ENCODE data around the gene SPTBN1.

SPTBN1 gene

GRCh38 chr2:54638103-54638502 is 182.0 kb downstream of the SPTBN1 start:
- DNase-seq: no peak

GRCh38 chr2:54638774-54639187 is 182.7 kb downstream of the SPTBN1 start:
- no peak for DNase-seq

- DNase-seq: no peak
These were observed 183.5 kb downstream of the SPTBN1 start for GRCh38 chr2:54639609-54640008.

- no peak for DNase-seq
These were observed 184.9 kb downstream of the SPTBN1 start for GRCh38 chr2:54640834-54641540.

GRCh38 chr2:54641988-54642387 is 185.9 kb downstream of the SPTBN1 start:
- DNase-seq: no peak

- no peak for DNase-seq
These were observed 186.7 kb downstream of the SPTBN1 start for GRCh38 chr2:54642677-54643430.

- no peak for DNase-seq
These were observed 188.1 kb downstream of the SPTBN1 start for GRCh38 chr2:54644236-54644635.

- no peak for DNase-seq
These were observed 190.2 kb downstream of the SPTBN1 start for GRCh38 chr2:54646170-54646927.

GRCh38 chr2:54648256-54648655 is 192.1 kb downstream of the SPTBN1 start:
- DNase-seq: no peak

- no peak for DNase-seq
These were observed 193.1 kb downstream of the SPTBN1 start for GRCh38 chr2:54649191-54649590.

GRCh38 chr2:54649633-54650032 is 193.5 kb downstream of the SPTBN1 start:
- no peak for DNase-seq

GRCh38 chr2:54650612-54651011 is 194.5 kb downstream of the SPTBN1 start:
- no peak for DNase-seq

- DNase-seq: no peak
These were observed 195.2 kb downstream of the SPTBN1 start for GRCh38 chr2:54651291-54651690.

- DNase-seq: peak in 1 of 2 experiments; percentile 4
These were observed 196.4 kb downstream of the SPTBN1 start for GRCh38 chr2:54652540-54652939.

- DNase-seq: no peak
These were observed 197.6 kb downstream of the SPTBN1 start for GRCh38 chr2:54653572-54654204.

- DNase-seq: no peak
These were observed 199.1 kb downstream of the SPTBN1 start for GRCh38 chr2:54655046-54655809.

GRCh38 chr2:54656863-54657262 is 200.7 kb downstream of the SPTBN1 start:
- DNase-seq: no peak

GRCh38 chr2:54657664-54658083 is 201.5 kb downstream of the SPTBN1 start:
- peak; percentile 1 to 20 for DNase-seq

GRCh38 chr2:54658564-54659071 is 202.5 kb downstream of the SPTBN1 start:
- DNase-seq: no peak

GRCh38 chr2:54659527-54659926 is 203.4 kb downstream of the SPTBN1 start:
- no peak for DNase-seq

GRCh38 chr2:54660752-54661151 is 204.6 kb downstream of the SPTBN1 start:
- DNase-seq: no peak

- no peak for DNase-seq
These were observed 207.4 kb downstream of the SPTBN1 start for GRCh38 chr2:54663424-54664030.
